ENCODE data around the gene GPR82.
"Not testable (repeated sequence)": the region's sequence is repeated elsewhere in the genome, so short reads cannot be mapped to it uniquely, and the experiment has no call there.

Gene GPR82, protein sequence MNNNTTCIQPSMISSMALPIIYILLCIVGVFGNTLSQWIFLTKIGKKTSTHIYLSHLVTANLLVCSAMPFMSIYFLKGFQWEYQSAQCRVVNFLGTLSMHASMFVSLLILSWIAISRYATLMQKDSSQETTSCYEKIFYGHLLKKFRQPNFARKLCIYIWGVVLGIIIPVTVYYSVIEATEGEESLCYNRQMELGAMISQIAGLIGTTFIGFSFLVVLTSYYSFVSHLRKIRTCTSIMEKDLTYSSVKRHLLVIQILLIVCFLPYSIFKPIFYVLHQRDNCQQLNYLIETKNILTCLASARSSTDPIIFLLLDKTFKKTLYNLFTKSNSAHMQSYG

DNA sequence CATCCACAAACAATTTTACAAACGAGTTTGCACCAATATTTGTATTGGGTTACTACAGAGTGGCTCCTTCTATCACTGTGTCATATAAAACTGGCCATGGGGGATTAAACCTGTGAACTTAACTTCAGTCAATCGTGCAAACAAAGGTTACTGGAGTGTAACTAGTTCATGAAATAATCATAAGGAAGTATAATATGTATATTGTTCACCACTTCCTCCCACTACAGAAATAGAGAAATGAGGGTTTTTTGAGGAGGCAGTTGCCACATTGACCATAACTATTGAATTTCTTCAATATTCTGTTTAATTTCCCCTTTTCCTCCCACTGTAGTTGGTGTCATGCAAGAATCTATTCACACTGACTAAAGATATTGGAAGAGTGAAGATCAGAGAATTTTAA, at the start of gene GPR82:
GPR82 (plus strand) TSS at position 356 of the 400 bp plus-strand sequence. CDS start 2,846 bp downstream, outside the sequence.
- no peak for DNase-seq (ENCODE audit: low read depth)

GRCh38 chrX:41676361-41676760, 47.6 kb upstream of the GPR82 start:
- DNase-seq (ENCODE audit: low read depth): not testable (repeated sequence)

- DNase-seq (ENCODE audit: low read depth): no peak
Observed at GRCh38 chrX:41677183-41678060, 46.6 kb upstream of the GPR82 start.

DNA sequence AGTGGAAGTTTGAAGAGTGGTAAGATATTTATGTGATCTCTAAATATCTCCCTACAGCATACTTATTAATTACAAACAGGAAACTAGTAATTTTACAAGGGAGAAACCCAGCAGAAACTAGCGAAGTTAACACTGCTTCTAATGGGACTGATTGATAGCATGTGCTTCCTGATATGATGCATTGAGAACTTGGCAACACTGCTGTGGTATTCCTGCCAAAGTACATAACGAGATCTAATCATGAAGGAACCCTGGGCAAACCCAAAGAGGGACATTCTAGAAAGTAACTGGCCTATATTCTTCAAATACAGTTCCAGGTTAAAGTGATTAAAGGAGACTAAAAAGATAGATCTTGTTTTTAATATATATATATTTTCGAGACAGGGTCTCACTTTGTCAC, 39.8 kb upstream of the GPR82 start:
- no peak for DNase-seq (ENCODE audit: low read depth)

DNA sequence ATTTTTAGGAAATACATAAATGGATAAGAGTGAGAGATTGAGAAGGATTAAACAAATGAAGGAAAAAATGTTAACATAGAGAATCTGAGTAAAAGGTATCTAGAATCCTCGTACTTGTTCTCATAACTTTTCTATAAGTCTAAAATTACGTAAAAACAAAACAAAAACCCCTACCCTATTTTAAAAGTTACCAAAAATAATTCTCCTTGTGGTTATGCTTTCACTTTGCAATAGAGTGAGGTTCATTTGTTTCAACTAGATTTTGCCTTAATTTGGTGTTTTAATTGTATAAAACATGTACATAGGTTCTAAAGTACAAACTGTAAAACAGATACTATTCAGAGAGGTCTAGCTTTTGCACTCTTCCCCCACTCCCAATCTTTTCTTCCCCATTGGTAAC, 39.0 kb upstream of the GPR82 start:
- no peak for DNase-seq (ENCODE audit: low read depth)

GRCh38 chrX:41686788-41687187, 37.2 kb upstream of the GPR82 start:
- DNase-seq (ENCODE audit: low read depth): peak; percentile 30

DNA sequence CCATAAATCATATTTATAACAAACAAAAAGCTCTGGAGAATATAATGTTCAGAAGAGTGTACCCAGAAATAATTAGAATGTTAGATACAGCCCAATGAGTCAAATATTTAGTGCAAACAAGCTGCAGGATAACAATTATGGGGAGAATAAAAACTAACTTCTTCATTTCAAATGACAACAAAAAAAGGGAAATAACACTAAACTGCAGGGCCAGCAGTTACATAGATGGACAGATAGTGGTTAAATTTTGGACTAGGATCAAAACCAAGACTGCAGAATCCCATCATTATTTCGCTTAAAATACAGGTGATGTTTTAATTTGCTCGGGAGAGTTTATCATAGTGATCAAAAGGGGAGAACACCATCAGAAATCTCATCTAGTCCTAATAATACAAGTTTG, 35.8 kb upstream of the GPR82 start:
- DNase-seq (ENCODE audit: low read depth): no peak

GRCh38 chrX:41688835-41689234, 35.1 kb upstream of the GPR82 start, which contains the start of gene GPR34:
Gene GPR34, plus strand, starts transcription at chrX:41688973. Its CDS starts 6,661 bp downstream, at chrX:41695634.
- DNase-seq (ENCODE audit: low read depth): no peak

GRCh38 chrX:41689711-41690110, 34.3 kb upstream of the GPR82 start:
- DNase-seq (ENCODE audit: low read depth): peak; percentile 41

- peak; percentile 10 for DNase-seq (ENCODE audit: low read depth)
Observed at GRCh38 chrX:41692162-41692749, 31.7 kb upstream of the GPR82 start.

DNA sequence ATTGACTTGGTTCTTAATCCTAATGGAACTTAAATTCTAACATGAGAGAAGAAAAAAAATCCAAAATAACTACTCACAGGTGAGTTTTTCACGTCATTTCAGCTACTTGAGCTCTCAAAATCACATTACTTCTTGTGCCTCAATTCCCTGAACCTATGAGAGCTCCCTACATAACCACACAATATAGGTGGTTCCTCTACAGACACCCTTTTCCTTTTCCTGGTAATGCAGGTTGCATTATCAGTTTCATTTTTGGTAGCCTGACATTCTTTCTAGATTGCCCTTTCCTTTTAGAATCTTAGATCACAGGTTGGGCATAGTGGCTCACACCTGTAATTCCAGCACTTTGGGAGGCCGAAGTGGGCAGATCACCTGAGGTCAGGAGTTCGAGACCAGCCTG, 31.0 kb upstream of the GPR82 start:
- DNase-seq (ENCODE audit: low read depth): no peak

DNA sequence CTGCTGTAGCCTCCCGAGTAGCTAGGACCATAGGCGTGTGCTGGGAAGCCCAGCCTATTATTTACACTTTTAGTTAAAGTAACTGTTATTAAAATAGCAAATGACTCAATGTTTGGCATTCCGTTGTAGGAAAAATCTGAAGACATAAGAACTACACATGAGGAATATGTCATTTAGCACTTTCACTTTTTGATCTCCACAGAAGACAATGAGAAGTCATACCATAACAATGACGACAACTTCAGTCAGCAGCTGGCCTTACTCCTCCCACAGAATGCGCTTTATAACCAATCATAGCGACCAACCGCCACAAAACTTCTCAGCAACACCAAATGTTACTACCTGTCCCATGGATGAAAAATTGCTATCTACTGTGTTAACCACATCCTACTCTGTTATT, 28.6 kb upstream of the GPR82 start:
- DNase-seq (ENCODE audit: low read depth): no peak

- no peak for DNase-seq (ENCODE audit: low read depth)
Observed at GRCh38 chrX:41703574-41704029, 20.4 kb upstream of the GPR82 start.

DNA sequence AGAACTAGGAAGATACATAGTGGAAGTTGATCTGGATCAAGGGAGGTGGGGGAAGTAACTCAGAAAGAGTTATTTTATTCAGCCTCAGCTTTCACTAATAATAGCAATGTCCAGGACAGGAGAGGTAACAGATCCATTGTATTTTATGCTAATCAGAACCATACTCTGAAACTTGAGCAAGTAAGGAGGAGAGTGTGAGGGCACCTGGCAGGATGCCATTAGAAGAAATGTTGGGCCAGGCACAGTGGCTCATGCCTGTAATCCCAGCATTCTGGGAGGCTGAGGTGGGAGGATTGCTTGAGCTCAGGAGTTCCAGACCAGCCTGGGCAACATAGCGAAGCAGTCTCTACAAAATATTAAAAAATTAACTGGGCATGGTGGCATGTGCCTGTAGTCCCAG, 18.9 kb upstream of the GPR82 start:
- no peak for DNase-seq (ENCODE audit: low read depth)

DNA sequence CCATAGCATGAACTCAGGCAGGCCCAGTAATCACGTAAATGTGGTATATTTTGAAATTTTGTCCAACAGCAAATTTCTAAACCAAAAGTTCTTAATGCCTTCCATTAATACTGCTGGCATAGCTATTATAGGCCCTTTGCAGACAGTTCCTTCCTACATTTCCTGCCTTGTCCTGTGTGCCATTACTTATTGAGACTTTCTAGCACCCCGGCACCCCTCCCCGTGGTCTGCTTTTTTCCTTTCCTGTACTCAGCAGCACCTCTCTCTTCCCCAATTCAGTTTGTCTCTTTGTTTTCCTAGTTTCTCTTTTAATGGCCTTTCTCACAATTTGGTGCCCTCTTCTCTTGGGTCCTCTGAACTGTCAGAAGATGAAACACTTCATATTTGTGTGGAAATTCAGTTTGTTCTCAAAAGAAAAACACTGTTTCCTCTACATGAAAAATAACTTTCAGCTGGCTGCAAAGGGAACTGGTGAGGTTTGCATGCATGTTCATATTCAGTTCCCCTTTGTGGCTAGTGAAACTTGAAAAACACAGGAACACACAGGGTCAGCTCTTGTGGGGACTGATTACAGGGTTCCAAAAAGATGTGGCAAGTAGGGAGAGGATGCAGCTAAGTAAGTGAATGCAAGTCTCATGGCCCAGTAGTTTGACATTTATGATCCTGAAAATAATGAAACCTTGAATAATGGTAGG, 18.2 kb upstream of the GPR82 start:
- no peak for DNase-seq (ENCODE audit: low read depth)

- no peak for DNase-seq (ENCODE audit: low read depth)
Observed at GRCh38 chrX:41707218-41707617, 16.8 kb upstream of the GPR82 start.

DNA sequence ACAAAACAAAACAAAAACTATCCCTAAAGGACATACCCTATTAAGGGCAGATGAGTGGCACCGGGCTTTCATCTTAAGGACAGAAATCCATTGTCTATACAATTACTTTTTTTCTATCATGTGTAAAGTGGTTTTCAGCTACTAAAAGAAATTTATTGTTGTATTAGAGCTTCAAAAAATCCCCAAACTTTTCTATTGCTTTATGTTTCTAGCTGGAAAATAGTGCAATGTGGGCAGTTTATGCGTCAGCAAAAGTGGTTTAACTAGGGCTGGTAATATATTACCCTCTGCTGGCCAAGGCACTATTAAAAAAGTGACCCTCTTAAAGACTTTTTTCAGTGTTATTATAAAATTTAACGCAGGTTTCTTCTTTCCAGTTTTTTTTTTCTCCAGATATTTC, 15.5 kb upstream of the GPR82 start:
- DNase-seq (ENCODE audit: low read depth): no peak

GRCh38 chrX:41711021-41711667, 12.8 kb upstream of the GPR82 start:
- DNase-seq (ENCODE audit: low read depth): no peak

DNA sequence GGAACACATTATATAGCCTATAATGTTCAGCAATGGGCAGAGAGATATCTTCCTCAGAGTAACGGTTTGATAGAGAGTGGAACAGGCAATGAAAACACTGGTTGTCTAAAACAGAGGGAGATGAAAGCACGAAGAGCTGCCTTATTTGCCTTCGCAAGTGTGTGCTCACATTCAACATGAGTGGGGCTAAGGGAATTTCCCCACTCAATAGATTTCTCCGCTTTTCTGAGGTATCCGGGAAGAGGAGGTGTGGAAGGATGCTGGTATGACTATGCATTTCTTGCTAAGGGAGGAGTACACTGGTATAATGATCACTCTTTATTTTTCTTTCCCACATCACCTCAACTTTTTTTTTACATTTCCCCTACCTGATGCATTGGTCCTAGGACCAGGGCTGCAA, 7.8 kb upstream of the GPR82 start:
- no peak for DNase-seq (ENCODE audit: low read depth)

DNA sequence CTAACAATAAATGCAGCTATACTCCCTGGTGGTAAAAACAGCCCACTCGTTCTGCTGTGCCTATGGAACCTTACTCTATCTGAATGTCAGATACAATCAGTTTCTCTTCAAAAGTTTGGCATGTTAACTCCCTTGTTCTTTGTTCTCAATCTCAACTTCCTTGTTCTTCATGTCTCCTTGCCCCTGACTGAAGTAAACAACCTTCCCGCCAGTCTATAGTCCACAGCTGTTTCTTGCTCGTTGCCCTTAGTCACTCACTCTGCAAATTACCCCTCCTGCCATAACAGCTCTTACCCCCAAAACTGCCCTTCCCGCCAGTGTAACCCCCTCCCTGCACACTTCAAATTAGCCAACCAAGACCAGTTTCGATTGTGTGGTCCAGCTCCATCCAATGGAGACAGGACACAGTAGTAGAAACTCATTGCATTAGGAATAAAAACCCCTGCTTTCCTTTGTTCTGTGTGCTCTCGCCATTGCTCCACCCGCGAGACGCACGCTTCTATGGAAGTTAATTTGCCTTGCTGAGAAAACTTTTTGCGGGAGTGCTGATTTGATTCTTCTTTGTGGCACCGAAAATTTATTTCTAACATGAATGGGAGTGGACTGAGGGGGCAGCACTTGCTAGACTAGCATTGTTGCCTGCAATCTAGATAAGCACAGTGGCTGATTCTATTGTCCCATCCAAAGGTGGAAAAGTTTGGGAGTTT, 7.1 kb upstream of the GPR82 start:
- DNase-seq (ENCODE audit: low read depth): no peak

Measured in amniotic epithelial cell (primary cell).